ENCODE results near the gene TBC1D22B.

GRCh38 chr6:37272834-37273566, 15.4 kb downstream of the TBC1D22B start:
- TF ChIP-seq CTCF (conservative IDR thresholded peaks at IDR 0.05; ENCODE audit: low read length), result no peak
- no peak for TF ChIP-seq EZH2phosphoT487 (IDR thresholded peaks at IDR 0.05; ENCODE audit: borderline replicate concordance, low read depth, low read length)
